NCI-H446 treated with DMSO at 0.1 percent for 48 hours (cell line): ENCODE results near the gene COL7A1.
A peak's percentile ranks its signal among the peaks of the same experiment; 100 is the strongest.

ENCODE experiments used
- DNase-seq: peaks from one replicate; lab custom pipeline; 2025; lab: John Stamatoyannopoulos, UW

The COL7A1 gene

GRCh38 chr3:48619541-48620524 is 24.7 kb upstream of the COL7A1 start:
- no peak for DNase-seq

GRCh38 chr3:48617559-48617958 is 22.4 kb upstream of the COL7A1 start:
- DNase-seq, result no peak

- no peak for DNase-seq
Measured at GRCh38 chr3:48614044-48614443, 18.9 kb upstream of the COL7A1 start.

- DNase-seq, result no peak
Measured at GRCh38 chr3:48612309-48612708, 17.2 kb upstream of the COL7A1 start.

GRCh38 chr3:48609088-48610005 is 14.2 kb upstream of the COL7A1 start, which contains the start of gene UQCRC1:
Gene UQCRC1, minus strand, starts transcription at chr3:48609646. Its CDS starts 26 bp downstream, at chr3:48609620.
- peak; percentile 66 for DNase-seq

- DNase-seq, result no peak
Measured at GRCh38 chr3:48607519-48607918, 12.4 kb upstream of the COL7A1 start.

GRCh38 chr3:48601622-48601994 is 6.5 kb upstream of the COL7A1 start:
- DNase-seq, result no peak

GRCh38 chr3:48600711-48601621 is 5.8 kb upstream of the COL7A1 start:
- DNase-seq, result no peak

GRCh38 chr3:48599509-48600285 is 4.6 kb upstream of the COL7A1 start:
- DNase-seq, result no peak

GRCh38 chr3:48599077-48599501 is 4.0 kb upstream of the COL7A1 start:
- DNase-seq, result no peak

- no peak for DNase-seq
Measured at GRCh38 chr3:48598323-48599076, 3.4 kb upstream of the COL7A1 start.

- DNase-seq, result no peak
Measured at GRCh38 chr3:48597408-48597800, 2.3 kb upstream of the COL7A1 start.

GRCh38 chr3:48596676-48597407 is 1.7 kb upstream of the COL7A1 start:
- DNase-seq, result no peak

- DNase-seq, result no peak
Measured at GRCh38 chr3:48596157-48596556, 1.0 kb upstream of the COL7A1 start.

GRCh38 chr3:48595526-48596121 is 495 bp upstream of the COL7A1 start:
- DNase-seq, result no peak

GRCh38 chr3:48594417-48595049 is 596 bp downstream of the COL7A1 start:
- DNase-seq, result no peak

- no peak for DNase-seq
Measured at GRCh38 chr3:48593337-48593736, 1.8 kb downstream of the COL7A1 start.

GRCh38 chr3:48592519-48593087 is 2.5 kb downstream of the COL7A1 start:
- no peak for DNase-seq
